MM.1S (cell line): ENCODE results near the gene SPATC1L.

Experiments
- DNase-seq: peaks from one replicate; pipeline ENCODE4 v3.0.0-alpha.2; 2015
- H2AFZ ChIP-seq: fragments of 300-600 bp; sonication (generic); 2 replicates; pipeline ENCODE4 v1.6.0; 2016; ENCODE audit warnings: antibody characterized with exemption, low read length
- H3F3A ChIP-seq: fragments of 300-600 bp; sonication (generic); 2 replicates; pipeline ENCODE4 v1.6.1; 2016; ENCODE audit warnings: mild to moderate bottlenecking, antibody characterized with exemption, low read length, moderate library complexity, mixed read lengths; ENCODE audit not compliant: insufficient read depth
- H3K27ac ChIP-seq: fragments of 300-600 bp; sonication (generic); 2 replicates; pipeline ENCODE4 v1.5.1; 2016; ENCODE audit warnings: mild to moderate bottlenecking, low read length
- H3K27me3 ChIP-seq: fragments of 300-600 bp; sonication (generic); replicated peaks from 2 replicates; pipeline ENCODE4 v1.6.0; 2016; ENCODE audit warnings: low read length; ENCODE audit not compliant: insufficient read depth
- H3K36me3 ChIP-seq: fragments of 300-600 bp; sonication (generic); replicated peaks from 2 replicates; pipeline ENCODE4 v1.6.1; 2016; ENCODE audit warnings: mild to moderate bottlenecking, low read length, mixed read lengths; ENCODE audit not compliant: insufficient read depth
- H3K4me1 ChIP-seq: fragments of 300-600 bp; sonication (generic); 2 replicates; pipeline ENCODE4 v1.6.1; 2016; ENCODE audit warnings: low read length, mixed read lengths
- H3K4me2 ChIP-seq: fragments of 300-600 bp; sonication (generic); 2 replicates; pipeline ENCODE4 v1.6.0; 2016; ENCODE audit warnings: low read depth, low read length
- H3K4me3 ChIP-seq: fragments of 300-600 bp; sonication (generic); 2 replicates; pipeline ENCODE4 v1.5.1; 2016; ENCODE audit warnings: low read length, mixed read lengths
- H3K79me2 ChIP-seq: fragments of 300-600 bp; sonication (generic); 2 replicates; pipeline ENCODE4 v1.6.1; 2016; ENCODE audit warnings: mixed run types, low read length, mixed read lengths
- H3K9ac ChIP-seq: fragments of 300-600 bp; sonication (generic); 2 replicates; pipeline ENCODE4 v1.6.1; 2016; ENCODE audit warnings: low read length, mixed read lengths
- H3K9me2 ChIP-seq: fragments of 300-600 bp; sonication (generic); replicated peaks from 2 replicates; pipeline ENCODE4 v1.6.1; 2016; ENCODE audit warnings: mild to moderate bottlenecking, low read length, mixed read lengths; ENCODE audit not compliant: insufficient read depth
- H3K9me3 ChIP-seq: fragments of 300-600 bp; sonication (generic); replicated peaks from 2 replicates; pipeline ENCODE4 v1.6.1; 2016; ENCODE audit warnings: mild to moderate bottlenecking, low read length, mixed read lengths; ENCODE audit not compliant: insufficient read depth
- H4K20me1 ChIP-seq: fragments of 300-600 bp; sonication (generic); 2 replicates; pipeline ENCODE4 v1.6.1; 2016; ENCODE audit warnings: mild to moderate bottlenecking, low read length, moderate library complexity, mixed read lengths; ENCODE audit not compliant: insufficient read depth
- CTCF ChIP-seq: fragments of 300-600 bp; sonication (generic); IDR thresholded peaks from 2 replicates; pipeline ENCODE4 v1.5.1; 2016; ENCODE audit warnings: antibody characterized with exemption, low read length, mixed read lengths
- EZH2 ChIP-seq: fragments of 300-600 bp; sonication (generic); optimal IDR thresholded peaks from 2 replicates; pipeline ENCODE3; 2017; ENCODE audit warnings: low read depth, mild to moderate bottlenecking, antibody characterized with exemption, low read length, mixed read lengths
- EZH2phosphoT487 ChIP-seq: fragments of 300-600 bp; sonication (generic); IDR thresholded peaks from 2 replicates; pipeline ENCODE4 v1.6.1; 2018; ENCODE audit warnings: antibody characterized with exemption, low read length

The SPATC1L gene

GRCh38 chr21:46156378-46156645 lies 27.9 kb downstream of the SPATC1L start:
- no peak overlapping the region for H3K27ac ChIP-seq
- no peaks in the 10 kb centered on the region for H3K9me2 ChIP-seq
- H3K4me2 ChIP-seq: no peak overlapping the region
- no peak overlapping the region for H3K4me3 ChIP-seq
- H2AFZ ChIP-seq: no peak overlapping the region
- H3K4me1 ChIP-seq: no peaks in the 10 kb centered on the region
- H3K79me2 ChIP-seq: no peaks in the 10 kb centered on the region
- TF ChIP-seq EZH2 (no peak), EZH2phosphoT487 (no peak), CTCF (no peak)
- no peaks in the 10 kb centered on the region for H3K36me3 ChIP-seq
- no peaks in the 10 kb centered on the region for H4K20me1 ChIP-seq
- H3K27me3 ChIP-seq: peaks cover 19% of the 10 kb centered on the region
- H3K9ac ChIP-seq: no peak overlapping the region
- no peaks in the 10 kb centered on the region for H3F3A ChIP-seq
- no peak for DNase-seq
- H3K9me3 ChIP-seq: no peaks in the 10 kb centered on the region

GRCh38 chr21:46155514-46156377 lies 28.5 kb downstream of the SPATC1L start, which contains the start of gene FTCD:
Gene FTCD (minus strand): TSS chr21:46155579. CDS start chr21:46155523, 56 bp downstream.
- H3K9me3 ChIP-seq: no peaks in the 10 kb centered on the region
- H3K9ac ChIP-seq: no peak within 1 kb of the TSS
- H3K36me3 ChIP-seq: no peaks in the 10 kb centered on the region
- H3K27me3 ChIP-seq: peaks cover 24% of the 10 kb centered on the region
- no peaks in the 10 kb centered on the region for H3F3A ChIP-seq
- no peaks in the 10 kb centered on the region for H3K79me2 ChIP-seq
- no peaks in the 10 kb centered on the region for H3K4me1 ChIP-seq
- H2AFZ ChIP-seq: no peak within 1 kb of the TSS
- no peak within 1 kb of the TSS for H3K4me2 ChIP-seq
- H3K27ac ChIP-seq: no peak within 1 kb of the TSS
- H3K9me2 ChIP-seq: no peaks in the 10 kb centered on the region
- DNase-seq: no peak
- H3K4me3 ChIP-seq: no peak within 1 kb of the TSS
- H4K20me1 ChIP-seq: no peaks in the 10 kb centered on the region
- no peak for TF ChIP-seq EZH2phosphoT487
- TF ChIP-seq CTCF: no peak
- TF ChIP-seq EZH2: no peak

- no peaks in the 10 kb centered on the region for H3K9me3 ChIP-seq
- H3K9me2 ChIP-seq: no peaks in the 10 kb centered on the region
- H3K36me3 ChIP-seq: no peaks in the 10 kb centered on the region
- no peak overlapping the region for H3K9ac ChIP-seq
- no peaks in the 10 kb centered on the region for H3K79me2 ChIP-seq
- no peaks in the 10 kb centered on the region for H3K4me1 ChIP-seq
- TF ChIP-seq EZH2 (no peak), CTCF (no peak), EZH2phosphoT487 (no peak)
- H3F3A ChIP-seq: no peaks in the 10 kb centered on the region
- no peak for DNase-seq
- H3K27ac ChIP-seq: no peak overlapping the region
- H3K27me3 ChIP-seq: peaks cover 32% of the 10 kb centered on the region
- H3K4me2 ChIP-seq: no peak overlapping the region
- no peak overlapping the region for H3K4me3 ChIP-seq
- no peak overlapping the region for H2AFZ ChIP-seq
- H4K20me1 ChIP-seq: no peaks in the 10 kb centered on the region
Observed at GRCh38 chr21:46154955-46155513, 29.2 kb downstream of the SPATC1L start.
